HepG2 (cell line): Measurements from ENCODE around the gene MAEA.

Experiments used
- ATF6 ChIP-seq: sonication (generic); formaldehyde crosslinking; conservative IDR thresholded peaks from 2 replicates; pipeline ENCODE4 v1.4.0; 2020; ENCODE audit warnings: missing genetic modification reagents
- CERS6 ChIP-seq: sonication (generic); formaldehyde crosslinking; IDR thresholded peaks from 2 replicates; pipeline ENCODE4 v1.5.0; 2020; ENCODE audit warnings: missing genetic modification reagents
- CTCF ChIP-seq: sonication (generic); formaldehyde crosslinking; IDR thresholded peaks from 2 replicates; pipeline ENCODE4 v1.5.0; 2020; ENCODE audit warnings: mild to moderate bottlenecking, missing genetic modification reagents, moderate library complexity
- EZH2 ChIP-seq: conservative IDR thresholded peaks from 2 replicates; pipeline ENCODE4 v1.6.1; 2012; ENCODE audit warnings: mild to moderate bottlenecking, low read depth, low read length, moderate library complexity
- HMGA1 ChIP-seq: sonication (generic); formaldehyde crosslinking; conservative IDR thresholded peaks from 2 replicates; pipeline ENCODE4 v1.4.0; 2020; ENCODE audit warnings: missing genetic modification reagents
- IKZF1 ChIP-seq: fragments of 450-650 bp; IDR thresholded peaks from 2 replicates; pipeline ENCODE4 v1.7.1; 2016
- POLR2A ChIP-seq, 2 experiments: IDR thresholded peaks; 2 replicates each; pipeline ENCODE4 v1.6.1; 2011; ENCODE audit warnings: low read depth in 2 of 2, low read length in 2 of 2, mild to moderate bottlenecking in 1 of 2, moderate library complexity in 1 of 2; ENCODE audit not compliant: insufficient read depth in 1 of 2
- SMYD3 ChIP-seq: sonication (generic); formaldehyde crosslinking; IDR thresholded peaks from 2 replicates; pipeline ENCODE4 v1.8.1; 2023; ENCODE audit warnings: mild to moderate bottlenecking, missing genetic modification reagents
- TCF7L2 ChIP-seq: IDR thresholded peaks from 2 replicates; pipeline ENCODE4 v1.6.1; 2011; ENCODE audit warnings: mild to moderate bottlenecking, low read depth, low read length, moderate library complexity
- ZNF326 ChIP-seq: sonication (generic); formaldehyde crosslinking; IDR thresholded peaks from 2 replicates; pipeline ENCODE4 v1.4.0; 2020; ENCODE audit warnings: missing genetic modification reagents, borderline replicate concordance
- ZNF556 ChIP-seq: sonication (generic); formaldehyde crosslinking; IDR thresholded peaks from 2 replicates; pipeline ENCODE4 v1.4.0; 2020; ENCODE audit warnings: mild to moderate bottlenecking, missing genetic modification reagents, borderline replicate concordance
- ZNF609 ChIP-seq: sonication (generic); formaldehyde crosslinking; IDR thresholded peaks from 2 replicates; pipeline ENCODE4 v1.4.0; 2020; ENCODE audit warnings: mild to moderate bottlenecking, missing genetic modification reagents, borderline replicate concordance
- ZSCAN25 ChIP-seq: sonication (generic); formaldehyde crosslinking; IDR thresholded peaks from 2 replicates; pipeline ENCODE4 v1.8.0; 2022; ENCODE audit warnings: mild to moderate bottlenecking, missing genetic modification reagents

GRCh38 chr4:1337376-1337831, 47.7 kb downstream of the MAEA start:
- TF ChIP-seq EZH2 (no peak), CERS6 (CRISPR knock-in tag) (no peak), ZNF556 (no peak), ZSCAN25 (CRISPR knock-in tag) (no peak), ZNF326 (no peak), CTCF (CRISPR knock-in tag) (no peak), POLR2A (IDR thresholded peaks at IDR 0.05; ENCODE audit: insufficient read depth in 1 of 2, low read depth in 2 of 2, low read length in 2 of 2) (no peak), IKZF1 (no peak), TCF7L2 (no peak), SMYD3 (CRISPR knock-in tag) (no peak), HMGA1 (CRISPR knock-in tag) (no peak), ATF6 (CRISPR knock-in tag) (no peak), ZNF609 (CRISPR knock-in tag) (no peak)
